AG10803 (cell line): ENCODE measurements around the gene ANKRD39.
A peak's percentile ranks its signal among the peaks of the same experiment; 100 is the strongest.
"Not testable (repeated sequence)": the region's sequence is repeated elsewhere in the genome, so short reads cannot be mapped to it uniquely, and the experiment has no call there.

ENCODE experiments used
- DNase-seq: peaks from one replicate; pipeline ENCODE4 v3.0.0; 2010; ENCODE audit warnings: low read depth
- H3K4me3 ChIP-seq: 2 replicates; pipeline ENCODE4 v1.5.1; 2011; ENCODE audit warnings: mild to moderate bottlenecking, low read length, control low read depth
- CTCF ChIP-seq: conservative IDR thresholded peaks from 2 replicates; pipeline ENCODE4 v1.5.1; 2011; ENCODE audit warnings: mild to moderate bottlenecking, low read length, control low read depth, inconsistent platforms

ANKRD39 gene

GRCh38 chr2:96806468-96807126 lies 51.2 kb downstream of the ANKRD39 start:
- no peak overlapping the region for H3K4me3 ChIP-seq
- no peak for DNase-seq
- no peak for TF ChIP-seq CTCF

- not testable (repeated sequence) for H3K4me3 ChIP-seq, DNase-seq
Observed at GRCh38 chr2:96805946-96806345, 51.9 kb downstream of the ANKRD39 start.

- H3K4me3 ChIP-seq = no peak overlapping the region
- no peak for TF ChIP-seq CTCF
- DNase-seq = no peak
Observed at GRCh38 chr2:96804986-96805385, 52.8 kb downstream of the ANKRD39 start.

- no peak overlapping the region for H3K4me3 ChIP-seq
- no peak for DNase-seq
- TF ChIP-seq CTCF = no peak
Observed at GRCh38 chr2:96802721-96803120, 55.1 kb downstream of the ANKRD39 start.

- no peak for TF ChIP-seq CTCF
- DNase-seq = no peak
Observed at GRCh38 chr2:96801786-96802595, 55.8 kb downstream of the ANKRD39 start.

GRCh38 chr2:96801005-96801785 lies 56.6 kb downstream of the ANKRD39 start:
- peak; percentile 69 for TF ChIP-seq CTCF
- H3K4me3 ChIP-seq = no peak overlapping the region
- DNase-seq = peak; percentile 29

More at GRCh38 chr2:96801786-96802595, 55.8 kb downstream of the ANKRD39 start:
- no peak overlapping the region for H3K4me3 ChIP-seq

GRCh38 chr2:96800061-96801004 lies 57.5 kb downstream of the ANKRD39 start:
- no peak for DNase-seq
- TF ChIP-seq CTCF = no peak
- no peak overlapping the region for H3K4me3 ChIP-seq
